Measurements from ENCODE around the gene SRGAP3.

DNA sequence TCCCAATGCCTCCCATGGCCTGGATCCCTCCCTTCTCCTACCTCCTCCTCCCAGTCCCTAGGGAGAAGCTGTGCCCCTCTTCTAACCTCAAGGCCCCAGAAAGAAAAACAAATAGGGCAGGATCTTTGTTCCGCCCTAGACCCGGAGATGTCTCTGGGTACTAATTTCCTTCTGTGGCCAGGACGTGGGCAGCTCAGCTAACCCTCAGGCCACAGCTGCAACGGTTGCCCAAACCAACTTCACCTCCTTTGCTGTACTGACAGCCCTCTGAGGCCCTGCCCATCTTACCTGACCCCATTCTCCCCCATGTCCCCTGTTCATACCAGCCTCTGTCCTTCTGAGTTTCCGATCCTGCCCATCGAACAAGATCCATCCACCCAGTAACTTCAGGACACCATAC, 70.7 kb downstream of the SRGAP3 start:
- TF ChIP-seq EZH2 (IDR thresholded peaks at IDR 0.05; ENCODE audit: insufficient read depth, poor library complexity, severe bottlenecking) (no peak), EZH2phosphoT487 (IDR thresholded peaks at IDR 0.05; ENCODE audit: insufficient read depth, low read depth) (no peak)
